ENCODE measurements around the gene TMSB4X.
"Not testable (repeated sequence)": the region's sequence is repeated elsewhere in the genome, so short reads cannot be mapped to it uniquely, and the experiment has no call there.

Gene TMSB4X

GRCh38 chrX:12997906-12998687 is 23.2 kb downstream of the TMSB4X start:
- no peak for DNase-seq

- no peak for DNase-seq
Observed at GRCh38 chrX:12999422-12999821, 24.5 kb downstream of the TMSB4X start.

GRCh38 chrX:13000301-13000811 is 25.4 kb downstream of the TMSB4X start:
- no peak for DNase-seq

- no peak for DNase-seq
Observed at GRCh38 chrX:13001097-13001496, 26.2 kb downstream of the TMSB4X start.

GRCh38 chrX:13001961-13002671 is 27.2 kb downstream of the TMSB4X start:
- no peak for DNase-seq

- no peak for DNase-seq
Observed at GRCh38 chrX:13005661-13006473, 31.0 kb downstream of the TMSB4X start.

- DNase-seq = no peak
Observed at GRCh38 chrX:13007519-13008188, 32.7 kb downstream of the TMSB4X start.

- no peak for DNase-seq
Observed at GRCh38 chrX:13008189-13008533, 33.3 kb downstream of the TMSB4X start.

GRCh38 chrX:13008851-13009250 is 33.9 kb downstream of the TMSB4X start:
- no peak for DNase-seq

GRCh38 chrX:13009273-13009672 is 34.4 kb downstream of the TMSB4X start:
- no peak for DNase-seq

GRCh38 chrX:13009844-13010243 is 34.9 kb downstream of the TMSB4X start:
- no peak for DNase-seq

- no peak for DNase-seq
Observed at GRCh38 chrX:13010546-13010945, 35.6 kb downstream of the TMSB4X start.

- no peak for DNase-seq
Observed at GRCh38 chrX:13013363-13014110, 38.6 kb downstream of the TMSB4X start.

- DNase-seq = no peak
Observed at GRCh38 chrX:13014111-13015096, 39.5 kb downstream of the TMSB4X start.

GRCh38 chrX:13015536-13016236 is 40.8 kb downstream of the TMSB4X start:
- DNase-seq = no peak

- DNase-seq = not testable (repeated sequence)
Observed at GRCh38 chrX:13016731-13017130, 41.8 kb downstream of the TMSB4X start.

- DNase-seq = no peak
Observed at GRCh38 chrX:13022926-13023325, 48.0 kb downstream of the TMSB4X start.

- no peak for DNase-seq
Observed at GRCh38 chrX:13023567-13023966, 48.7 kb downstream of the TMSB4X start.

- no peak for DNase-seq
Observed at GRCh38 chrX:13023979-13024378, 49.1 kb downstream of the TMSB4X start.

- DNase-seq = no peak
Observed at GRCh38 chrX:13024986-13025385, 50.1 kb downstream of the TMSB4X start.
